HK-2 (cell line): ENCODE results near the gene PORCN.
"Not testable (repeated sequence)": the region's sequence is repeated elsewhere in the genome, so short reads cannot be mapped to it uniquely, and the experiment has no call there.

Source experiments
- DNase-seq: peaks from one replicate; pipeline ENCODE4 v3.0.0-alpha.2; 2018; ENCODE audit not compliant: unreplicated experiment

PORCN gene

DNA sequence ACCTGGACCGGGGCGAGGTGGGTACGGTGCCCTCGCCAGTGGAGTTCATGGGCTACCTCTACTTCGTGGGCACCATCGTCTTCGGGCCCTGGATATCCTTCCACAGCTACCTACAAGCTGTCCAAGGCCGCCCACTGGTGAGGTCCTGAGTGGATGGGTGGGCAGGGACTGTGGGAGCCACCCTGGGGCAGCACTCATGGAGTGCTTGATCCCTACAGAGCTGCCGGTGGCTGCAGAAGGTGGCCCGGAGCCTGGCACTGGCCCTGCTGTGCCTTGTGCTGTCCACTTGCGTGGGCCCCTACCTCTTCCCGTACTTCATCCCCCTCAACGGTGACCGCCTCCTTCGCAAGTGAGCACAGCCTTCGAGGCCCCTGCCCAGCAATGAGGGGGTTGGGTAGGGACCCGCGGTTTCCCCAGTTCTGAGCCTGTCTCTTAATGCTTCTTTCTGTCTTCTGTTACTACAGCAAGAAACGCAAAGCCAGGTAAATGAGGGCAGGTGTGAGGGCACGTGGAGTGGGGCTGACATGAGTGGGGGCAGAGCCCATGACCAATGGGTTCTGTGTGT is 3.7 kb downstream of the PORCN start:
- DNase-seq: no peak

DNA sequence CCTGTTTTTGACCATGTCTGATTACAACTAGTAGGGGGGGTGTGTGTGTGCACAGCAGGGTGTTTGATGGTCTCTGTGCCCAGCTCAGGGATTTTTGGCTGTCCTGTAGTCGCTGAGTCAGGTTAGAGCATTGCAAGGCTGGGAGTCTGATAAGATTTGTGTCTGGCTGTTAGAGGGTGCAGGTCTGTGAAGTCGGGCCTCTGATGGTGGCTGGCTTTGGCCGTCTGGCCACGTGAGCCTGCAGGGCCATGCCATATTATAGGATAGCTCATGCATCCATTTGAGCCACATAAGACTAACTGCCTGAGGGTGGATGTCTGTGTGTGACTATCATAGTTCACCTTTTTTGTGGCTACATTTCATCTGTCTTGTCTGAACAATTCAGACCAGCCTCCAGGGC is 4.9 kb downstream of the PORCN start:
- no peak for DNase-seq

DNA sequence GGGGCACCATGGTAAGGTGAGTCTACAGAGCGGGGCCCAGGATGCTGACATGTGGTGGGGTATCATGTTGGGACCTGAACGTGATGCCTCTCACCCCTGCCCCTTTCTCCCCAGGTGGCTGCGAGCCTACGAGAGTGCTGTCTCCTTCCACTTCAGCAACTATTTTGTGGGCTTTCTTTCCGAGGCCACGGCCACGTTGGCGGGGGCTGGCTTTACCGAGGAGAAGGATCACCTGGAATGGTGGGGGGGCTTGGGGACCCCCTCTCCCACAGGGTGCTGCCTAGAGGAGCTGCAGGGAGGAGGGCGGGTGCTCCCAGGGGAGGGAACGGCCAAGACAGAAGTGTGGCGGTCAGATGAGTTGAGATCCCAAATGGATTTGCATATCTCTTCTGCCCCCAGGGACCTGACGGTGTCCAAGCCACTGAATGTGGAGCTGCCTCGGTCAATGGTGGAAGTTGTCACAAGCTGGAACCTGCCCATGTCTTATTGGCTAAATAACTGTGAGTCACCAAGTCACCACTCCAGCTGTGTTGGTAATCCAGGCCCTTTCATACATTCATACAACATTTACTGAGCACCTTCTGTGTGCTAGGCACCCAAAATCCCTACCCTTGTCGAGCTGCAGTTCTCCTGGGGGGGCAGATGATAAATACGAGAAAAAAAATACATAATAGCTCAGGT is 5.5 kb downstream of the PORCN start:
- no peak for DNase-seq

DNA sequence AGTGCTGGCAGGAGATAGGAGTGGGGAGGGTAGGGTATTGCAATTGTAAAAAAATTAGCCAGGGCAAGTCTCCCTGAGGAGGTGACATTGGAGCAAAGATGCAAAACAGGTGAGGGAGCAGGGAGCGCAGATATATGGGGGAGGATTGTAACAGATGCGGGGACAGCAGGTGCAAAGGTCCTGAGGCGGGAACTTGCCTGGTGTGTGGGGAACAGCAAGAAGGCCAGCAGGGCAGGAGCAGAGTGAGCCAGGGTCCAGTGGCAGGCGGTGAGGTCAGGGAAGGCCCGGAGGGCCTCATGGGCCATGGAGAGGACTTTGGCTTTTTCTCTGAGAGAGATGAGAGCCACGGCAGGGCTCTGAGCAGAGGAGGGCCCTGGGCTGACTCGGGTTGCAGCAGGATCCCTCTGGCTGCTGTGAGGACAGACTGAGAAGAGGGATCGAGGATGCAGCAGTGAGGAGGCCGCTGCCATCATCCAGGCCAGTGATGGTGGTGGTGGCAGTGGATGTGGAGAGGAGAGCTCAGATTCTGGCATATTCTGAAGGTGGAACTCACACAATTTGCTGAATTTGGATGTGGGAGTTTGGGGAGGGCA is 6.2 kb downstream of the PORCN start:
- DNase-seq: no peak

DNA sequence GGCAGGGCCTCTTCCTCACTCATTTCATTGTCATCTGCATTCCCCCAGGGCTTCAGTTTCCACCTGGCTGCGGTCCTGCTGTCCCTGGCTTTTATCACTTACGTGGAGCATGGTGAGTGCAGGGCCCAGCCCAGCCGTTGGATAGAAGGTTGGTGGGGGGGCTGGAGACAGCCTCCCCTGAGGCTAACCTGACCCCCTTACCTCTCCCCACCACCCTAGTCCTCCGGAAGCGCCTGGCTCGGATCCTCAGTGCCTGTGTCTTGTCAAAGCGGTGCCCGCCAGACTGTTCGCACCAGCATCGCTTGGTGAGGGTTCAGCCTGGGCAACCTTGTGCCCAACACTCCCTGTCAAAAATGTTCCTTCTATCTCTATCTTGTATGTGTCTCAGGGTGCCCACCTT is 7.0 kb downstream of the PORCN start:
- DNase-seq: no peak

DNA sequence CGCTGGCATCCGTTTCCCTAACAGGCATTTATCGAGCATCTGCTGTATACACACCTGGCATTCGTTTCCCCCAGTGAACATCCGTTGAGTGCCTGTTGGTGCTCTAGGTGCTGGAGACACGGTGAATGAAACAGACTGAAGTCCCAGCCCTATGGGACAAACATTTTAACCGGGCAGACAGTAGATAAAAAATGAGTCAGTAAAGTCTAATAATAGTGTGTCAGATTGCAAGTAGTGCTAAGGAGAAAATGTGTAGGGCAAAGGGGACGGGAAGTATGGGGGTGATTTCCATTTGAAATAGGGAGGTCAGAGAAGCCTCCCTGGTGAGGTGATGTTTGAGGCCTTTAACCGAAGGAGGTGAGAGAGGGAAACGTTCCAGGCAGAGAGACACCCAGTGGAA is 7.5 kb downstream of the PORCN start:
- no peak for DNase-seq

DNA sequence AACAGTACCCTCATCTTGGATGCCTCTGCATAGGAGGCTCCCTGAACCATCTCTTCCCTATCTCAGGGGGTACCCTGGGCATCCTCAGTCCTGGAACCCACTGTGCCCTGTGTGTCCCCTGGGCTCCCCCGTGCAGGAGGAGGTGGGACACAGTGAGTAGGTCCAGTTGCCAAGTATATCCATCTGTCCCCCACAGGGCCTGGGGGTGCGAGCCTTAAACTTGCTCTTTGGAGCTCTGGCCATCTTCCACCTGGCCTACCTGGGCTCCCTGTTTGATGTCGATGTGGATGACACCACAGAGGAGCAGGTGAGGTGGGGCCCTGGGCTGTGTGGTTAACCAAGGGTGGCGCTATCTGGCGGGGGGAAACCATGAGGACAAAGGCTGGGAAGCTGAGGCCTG is 8.2 kb downstream of the PORCN start:
- no peak for DNase-seq

DNA sequence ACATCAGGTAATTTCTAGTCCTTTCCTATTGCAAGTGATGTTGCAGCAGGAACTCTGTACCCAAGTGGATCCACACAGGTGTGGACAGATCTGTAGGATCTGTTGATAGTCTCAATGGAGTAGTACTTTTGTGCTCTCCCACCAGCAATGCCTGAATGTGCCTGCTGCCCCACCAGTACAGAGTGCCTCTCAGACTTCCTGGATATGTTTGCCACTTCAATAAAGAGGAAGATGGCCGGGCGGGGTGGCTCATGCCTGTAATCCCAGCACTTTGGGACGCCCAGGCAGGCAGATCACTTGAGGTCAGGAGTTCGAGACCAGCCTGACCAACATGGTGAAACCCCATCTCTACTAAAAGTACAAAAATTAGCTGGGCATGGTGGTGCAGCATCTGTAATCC is 10.7 kb downstream of the PORCN start:
- DNase-seq: not testable (repeated sequence)

DNA sequence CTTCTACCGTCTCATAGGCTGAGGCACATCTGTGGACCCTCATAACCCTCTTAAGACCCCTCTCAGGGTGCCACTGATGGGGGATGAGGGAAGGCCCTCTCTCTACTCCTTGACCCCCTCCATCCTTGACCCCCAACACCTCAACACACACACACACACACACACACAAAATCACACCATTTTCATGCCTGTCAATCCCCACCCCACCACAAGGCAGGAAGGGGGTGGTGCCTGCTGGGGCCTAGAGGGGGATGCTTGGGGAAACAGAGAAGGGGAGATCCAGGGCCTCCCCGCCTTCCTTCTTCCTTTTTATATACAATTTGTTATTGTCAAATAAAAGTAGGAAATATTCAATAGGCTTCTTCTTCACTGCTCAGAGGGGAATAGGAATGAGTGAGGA is 11.7 kb downstream of the PORCN start:
- no peak for DNase-seq

DNA sequence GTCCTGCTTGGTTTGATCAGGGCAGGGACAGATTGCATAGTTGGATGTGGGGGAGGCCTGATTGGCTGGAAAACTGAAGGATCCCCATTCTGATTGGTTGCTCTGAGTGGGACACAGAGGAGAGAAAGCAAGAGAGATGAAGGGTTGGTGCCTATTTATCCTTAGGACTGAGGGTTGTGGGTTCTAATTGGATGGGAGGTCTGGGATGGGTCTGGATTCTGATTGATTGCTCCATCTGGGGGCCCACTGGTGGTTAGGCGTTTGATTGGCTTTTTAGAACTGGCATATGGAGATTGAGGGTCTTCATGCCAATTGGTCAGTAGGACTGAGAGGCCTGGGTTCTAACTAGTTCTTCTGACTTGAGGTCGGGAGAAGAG is 12.2 kb downstream of the PORCN start:
- no peak for DNase-seq

DNA sequence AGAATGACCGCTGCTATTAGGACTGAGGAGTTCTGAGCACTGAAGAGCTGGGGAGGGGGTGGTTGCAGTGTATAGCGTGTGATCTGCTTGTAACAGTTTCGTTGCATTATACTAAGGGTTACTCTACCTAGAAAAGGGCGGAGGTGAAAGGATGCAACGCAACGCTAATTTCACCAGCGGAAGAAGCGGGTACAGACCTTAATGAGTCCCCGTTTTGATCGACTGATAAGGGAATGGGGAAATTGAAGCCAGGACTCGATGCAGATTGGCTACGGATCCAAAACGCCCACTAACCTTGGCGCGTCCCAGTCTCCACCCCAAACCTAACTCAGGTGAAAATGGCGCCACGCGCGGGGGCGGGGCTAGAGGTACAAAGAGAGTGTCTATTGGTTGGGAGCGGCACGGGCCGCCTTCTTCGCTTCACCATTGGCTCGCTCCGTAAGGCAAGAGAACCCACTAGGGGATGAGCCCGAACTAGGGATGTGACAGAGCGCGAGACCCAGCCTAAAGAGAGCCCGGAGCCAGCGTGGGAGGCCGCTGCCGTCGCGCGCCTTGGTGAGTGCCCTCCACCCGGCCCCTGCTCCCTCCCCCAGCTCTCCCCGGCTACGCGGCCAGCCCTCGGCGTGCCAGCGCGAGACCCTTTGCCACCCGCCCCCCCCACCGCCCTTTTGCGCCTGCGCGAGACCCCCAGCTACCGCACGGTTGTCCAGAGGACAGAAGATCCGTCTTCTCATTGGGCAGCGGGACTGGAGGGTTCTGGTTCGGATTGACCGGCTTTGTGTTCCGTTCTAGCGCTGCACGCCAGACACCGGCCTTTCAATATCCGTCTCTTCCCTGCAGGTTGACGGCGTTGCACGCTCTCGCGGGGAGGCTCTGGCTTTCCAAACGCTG is 12.8 kb downstream of the PORCN start, which contains the start of gene EBP:
TSS of gene EBP (plus strand) at position 456 of the 891 bp plus-strand sequence. CDS start 1,964 bp downstream, outside the sequence.
- DNase-seq: peak; percentile 95

DNA sequence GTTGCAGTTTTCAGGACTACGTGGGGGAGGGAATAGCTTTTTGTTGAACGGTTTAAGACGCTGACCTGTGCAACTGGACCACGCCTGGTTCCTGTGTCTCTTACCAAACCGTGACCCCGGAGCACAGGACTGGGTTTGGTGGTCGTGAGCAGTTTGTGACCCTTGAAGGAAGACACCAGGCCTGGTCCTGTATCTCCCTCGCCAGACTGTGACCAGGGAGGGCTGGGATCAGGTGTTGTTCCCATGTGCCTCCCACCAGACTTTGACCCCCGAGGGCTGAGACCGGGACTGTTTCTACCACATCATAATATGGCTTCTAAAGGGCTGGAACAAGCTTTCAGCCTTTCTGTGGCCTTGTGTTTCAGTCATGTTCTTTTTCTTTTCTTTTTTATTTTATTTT is 13.5 kb downstream of the PORCN start:
- no peak for DNase-seq

DNA sequence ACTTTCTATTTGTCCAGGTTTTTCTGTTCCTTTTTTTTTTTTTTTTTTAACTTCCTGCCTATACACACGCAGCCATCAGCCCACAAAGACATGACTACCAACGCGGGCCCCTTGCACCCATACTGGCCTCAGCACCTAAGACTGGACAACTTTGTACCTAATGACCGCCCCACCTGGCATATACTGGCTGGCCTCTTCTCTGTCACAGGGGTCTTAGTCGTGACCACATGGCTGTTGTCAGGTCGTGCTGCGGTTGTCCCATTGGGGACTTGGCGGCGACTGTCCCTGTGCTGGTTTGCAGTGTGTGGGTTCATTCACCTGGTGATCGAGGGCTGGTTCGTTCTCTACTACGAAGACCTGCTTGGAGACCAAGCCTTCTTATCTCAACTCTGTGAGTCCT is 14.9 kb downstream of the PORCN start:
- DNase-seq: no peak

DNA sequence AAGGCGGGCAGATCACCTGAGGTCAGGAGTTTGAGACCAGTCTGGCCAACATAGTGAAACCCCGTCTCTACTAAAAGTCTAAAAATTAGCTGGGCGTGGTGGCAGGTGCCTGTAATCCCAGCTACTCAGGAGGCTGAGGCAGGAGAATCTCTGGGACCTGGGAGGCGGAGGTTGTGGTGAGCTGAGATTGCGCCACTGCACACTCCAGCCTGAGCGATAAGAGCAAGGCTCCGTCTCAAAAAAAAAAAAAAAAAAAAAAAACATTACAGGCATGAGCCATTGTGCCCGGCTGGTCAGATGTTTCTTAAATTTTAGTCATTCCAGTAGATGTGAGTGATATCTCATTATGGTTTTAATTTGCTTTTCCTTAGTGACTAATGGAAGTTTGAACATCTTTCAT is 17.1 kb downstream of the PORCN start:
- DNase-seq: not testable (repeated sequence)

DNA sequence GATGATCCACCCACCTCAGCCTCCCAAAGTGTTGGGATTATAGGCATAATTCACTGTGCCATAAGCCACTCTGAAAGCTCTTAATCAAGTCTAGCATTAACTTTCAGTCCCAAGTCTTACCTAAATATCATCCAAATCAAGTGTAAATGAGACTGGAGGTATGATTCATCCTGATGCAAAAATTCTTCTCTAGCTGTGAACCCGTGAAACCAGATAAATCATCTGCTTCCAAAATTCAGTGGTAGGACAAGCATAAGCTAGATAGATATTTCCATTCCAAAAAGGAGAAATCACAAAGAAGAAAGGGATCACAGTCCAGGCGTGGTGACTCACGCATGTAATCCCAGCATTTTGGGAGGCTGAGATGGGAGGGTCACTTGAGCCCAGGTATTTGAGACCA is 21.9 kb downstream of the PORCN start:
- DNase-seq: no peak

DNA sequence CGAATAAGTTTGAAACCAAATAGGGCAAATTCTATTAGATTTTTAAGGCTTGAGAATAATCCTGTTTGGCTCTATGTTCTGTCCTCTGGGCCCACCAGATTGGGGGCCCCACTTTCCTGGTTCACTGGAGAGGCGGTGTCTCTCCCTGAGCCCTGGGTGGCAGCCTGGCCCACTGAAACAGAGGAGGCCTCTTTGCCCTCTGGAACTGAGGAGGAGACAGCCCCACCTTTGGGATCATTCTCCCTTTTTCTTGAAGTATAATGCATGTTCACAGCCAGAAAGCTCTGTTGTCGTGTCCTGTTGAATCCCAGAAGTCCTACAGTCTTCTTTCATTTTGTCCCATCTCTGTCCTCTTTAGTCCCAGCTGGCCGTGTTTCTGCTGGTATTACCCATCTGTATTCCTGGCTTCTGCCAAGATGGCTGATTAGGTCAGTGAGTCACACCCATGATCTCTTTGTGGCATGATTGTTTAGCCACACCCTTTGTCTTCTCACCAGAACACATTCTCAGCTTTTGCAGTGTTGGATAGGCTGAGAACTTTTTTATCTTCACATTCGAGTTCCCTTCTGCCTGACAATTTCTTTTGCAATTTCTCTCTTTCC is 22.7 kb downstream of the PORCN start:
- DNase-seq: peak; percentile 27

DNA sequence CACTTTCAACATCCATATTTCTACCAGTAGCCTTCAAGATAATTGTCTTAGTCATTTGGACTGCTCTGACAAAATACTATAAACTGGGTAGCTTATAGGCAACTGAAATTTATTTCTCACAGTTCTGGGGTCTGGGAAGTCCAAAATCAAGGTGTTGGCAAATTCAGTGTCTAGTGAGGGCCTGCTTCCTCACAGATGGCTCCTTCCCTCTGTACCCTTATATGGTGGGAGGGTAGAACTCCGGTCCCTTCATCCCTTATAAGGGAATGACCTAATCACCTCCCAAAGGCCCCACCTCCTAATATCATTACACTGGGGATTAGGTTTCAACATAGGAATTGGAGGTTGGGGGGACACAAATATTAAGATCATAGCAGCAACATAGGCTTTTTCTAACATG is 23.4 kb downstream of the PORCN start:
- DNase-seq: no peak

DNA sequence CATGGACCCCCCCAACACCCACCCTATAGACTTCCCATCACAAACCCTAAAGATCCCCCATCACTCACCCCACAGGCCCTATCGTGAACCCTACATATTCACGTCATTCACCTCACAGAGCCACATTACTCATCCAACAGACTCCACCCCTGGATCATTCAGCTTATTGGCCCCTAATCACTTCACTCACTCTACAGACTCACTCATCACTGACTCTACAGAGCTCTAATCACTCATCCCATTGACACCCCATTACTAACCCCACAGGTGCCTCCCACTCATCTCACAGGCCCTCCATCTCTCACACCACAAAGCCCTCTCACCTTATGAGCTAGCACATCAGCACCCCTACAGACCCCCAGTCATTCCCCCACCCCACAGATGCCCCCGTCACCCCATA is 24.4 kb downstream of the PORCN start:
- DNase-seq: no peak

DNA sequence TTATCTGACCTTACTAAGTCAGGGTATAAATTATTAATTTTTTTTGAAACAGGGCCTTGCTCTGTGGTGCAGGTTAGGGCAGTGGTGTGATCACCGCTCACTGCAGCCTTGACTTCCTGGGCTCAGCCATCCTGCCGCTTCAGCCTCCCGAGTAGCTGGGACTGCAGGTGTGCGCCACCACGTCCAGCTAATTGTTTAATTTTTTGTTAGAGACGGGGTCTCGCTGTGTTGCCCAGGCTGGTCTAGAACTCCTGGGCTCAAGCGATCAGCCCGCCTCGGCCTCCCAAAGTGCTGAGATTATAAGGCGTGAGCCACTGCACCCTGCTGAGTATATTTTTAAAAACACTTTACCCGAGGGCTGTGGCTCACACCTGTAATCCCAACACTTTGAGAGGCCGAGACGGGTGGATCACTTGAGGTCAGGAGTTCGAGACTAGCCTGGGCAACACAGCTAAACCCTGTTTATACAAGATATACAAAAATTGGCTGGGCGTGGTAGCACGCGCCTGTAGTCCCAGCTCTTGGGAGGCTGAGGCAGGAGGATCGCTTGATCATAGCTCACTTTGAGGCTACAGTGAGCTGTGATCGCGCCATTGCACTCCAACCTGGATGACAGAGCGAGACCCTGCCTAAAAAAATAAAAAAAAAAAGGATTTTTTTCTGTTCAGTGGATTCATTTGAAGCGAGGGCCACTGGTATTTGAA is 30.0 kb downstream of the PORCN start:
- no peak for DNase-seq

DNA sequence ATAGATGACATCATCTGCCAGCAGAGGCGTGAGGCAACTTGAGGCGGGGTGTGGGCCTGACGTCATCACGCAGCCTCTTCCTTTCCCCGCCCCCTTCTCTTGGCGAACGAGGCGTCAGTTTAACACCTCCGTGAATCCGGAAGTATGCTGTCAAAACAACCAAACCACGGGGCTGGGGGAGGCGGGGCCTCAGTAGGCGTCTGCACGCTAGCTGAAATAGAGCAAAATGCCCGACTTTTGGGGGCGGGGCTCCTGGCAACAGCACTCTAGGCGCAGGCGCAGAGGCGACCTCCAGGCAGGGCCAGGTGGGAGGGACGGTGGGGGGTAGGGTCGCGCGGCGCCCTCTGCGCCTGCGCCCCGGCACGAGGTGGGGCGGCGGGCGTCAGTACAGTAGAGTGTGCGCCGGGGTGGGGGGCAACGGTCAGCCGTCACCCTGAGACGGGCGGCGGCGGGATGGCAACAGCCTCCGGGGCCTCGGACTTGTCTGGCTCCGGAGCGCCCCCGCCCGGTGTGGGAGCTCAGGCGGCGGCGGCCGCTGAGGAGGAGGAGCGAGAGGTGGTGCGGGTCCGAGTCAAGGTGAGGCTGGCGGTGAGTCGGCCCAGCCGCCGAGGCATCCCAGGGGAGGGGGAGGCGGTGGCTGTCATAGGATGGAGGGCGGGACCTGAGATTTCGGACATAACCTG is 30.7 kb downstream of the PORCN start, which contains the start of gene TBC1D25:
TSS of gene TBC1D25 (plus strand) at position 370 of the 683 bp plus-strand sequence. CDS start at position 454, 84 bp downstream.
- DNase-seq: peak; percentile 97

DNA sequence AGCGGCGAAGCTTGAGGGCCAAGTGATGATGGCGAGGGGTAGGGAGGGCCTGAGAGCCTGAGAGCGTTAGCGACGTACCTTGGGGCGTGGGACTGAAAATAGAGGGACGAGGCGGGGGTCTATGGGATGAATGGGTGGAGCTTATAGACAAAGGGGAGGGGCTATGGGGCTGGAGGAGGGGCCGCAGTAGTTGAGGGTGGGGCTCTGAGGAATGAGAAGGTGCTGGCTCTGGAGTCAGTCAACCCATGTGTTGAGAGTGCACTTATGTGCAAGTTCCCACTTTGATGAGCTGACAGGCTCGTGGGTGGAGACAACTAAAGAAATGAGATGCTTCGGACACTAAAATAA is 31.2 kb downstream of the PORCN start:
- no peak for DNase-seq
